Hair follicular keratinocyte (primary cell): ENCODE results near the gene SLC45A1. TPM values are rescaled to one million over a fixed set of nuclear protein-coding genes. Genes with fewer than 3 reads are reported as not detected.

ENCODE experiments used
- total RNA-seq: library from RNA; depleted of rRNA; stranded (reverse); fragments of >200 nt; gene quantifications from 2 replicates; pipeline ENCODE4 v1.2.3, GENCODE V29; 2015

SLC45A1 gene
- 0.16 TPM in 1 of 2 replicates, not detected in the other for total RNA-seq

DNA sequence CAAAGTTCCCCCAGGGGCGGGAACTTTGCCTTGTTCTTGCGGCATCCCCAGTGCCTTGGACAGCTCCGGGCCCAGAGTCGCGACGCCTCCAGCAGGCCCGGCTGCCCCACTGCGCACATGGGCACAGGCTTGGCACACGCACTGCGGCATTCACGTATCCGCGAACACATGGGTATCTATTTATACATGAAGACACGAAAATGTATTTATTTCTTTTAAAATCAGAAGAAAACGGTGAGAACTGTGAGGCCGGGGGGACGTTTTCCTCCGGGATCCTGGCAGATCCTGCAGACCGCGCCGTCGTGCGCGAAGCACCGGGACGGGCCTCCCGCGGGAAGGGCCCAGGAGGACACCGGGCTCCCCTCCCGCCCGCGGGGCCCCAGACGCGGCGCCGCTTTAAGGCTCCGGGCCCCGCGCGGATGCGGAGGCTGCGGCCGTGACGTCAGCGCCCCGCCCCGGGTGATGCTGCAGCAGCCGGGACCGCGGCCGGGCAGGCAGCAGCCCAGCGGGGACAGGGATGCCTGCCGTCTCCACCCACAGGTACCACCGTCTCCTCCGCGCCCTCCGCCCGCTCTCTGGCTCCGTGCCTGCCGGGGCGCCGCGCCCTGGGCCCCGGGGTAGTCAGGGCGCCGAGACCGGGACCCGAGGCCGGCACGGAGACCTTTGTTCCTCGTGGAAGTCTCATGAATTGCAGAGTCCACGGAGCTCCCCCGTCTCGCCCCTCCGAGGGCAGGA is at the start of gene SLC45A1:
SLC45A1 (plus strand) TSS at position 468 of the 735 bp plus-strand sequence. CDS start 6,216 bp downstream, outside the sequence.

